NCI-H748 treated with DMSO at 0.1 percent for 48 hours (cell line): ENCODE data around the gene OCRL.

Experiments used
- DNase-seq: peaks from one replicate; lab custom pipeline; 2025; lab: John Stamatoyannopoulos, UW

OCRL gene

DNA sequence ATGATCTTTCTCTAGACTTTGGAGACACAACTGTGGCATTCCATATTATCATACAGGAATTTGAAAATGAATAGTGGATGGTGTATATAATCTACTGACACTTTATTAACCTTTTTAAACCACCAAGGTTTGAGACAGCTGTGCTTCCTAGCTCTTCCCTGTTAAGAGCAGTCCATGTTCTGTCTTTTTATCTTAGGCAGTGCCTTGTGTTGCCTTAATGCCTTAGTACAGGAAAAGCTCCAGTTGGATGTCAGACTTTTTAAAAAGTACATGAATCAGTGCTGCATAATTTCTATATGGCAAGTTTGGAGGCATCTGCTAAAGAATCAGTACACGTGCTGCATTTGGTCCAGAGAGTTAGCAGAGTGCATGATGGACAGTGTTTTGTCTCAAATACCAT is 45.1 kb downstream of the OCRL start:
- DNase-seq, result no peak

DNA sequence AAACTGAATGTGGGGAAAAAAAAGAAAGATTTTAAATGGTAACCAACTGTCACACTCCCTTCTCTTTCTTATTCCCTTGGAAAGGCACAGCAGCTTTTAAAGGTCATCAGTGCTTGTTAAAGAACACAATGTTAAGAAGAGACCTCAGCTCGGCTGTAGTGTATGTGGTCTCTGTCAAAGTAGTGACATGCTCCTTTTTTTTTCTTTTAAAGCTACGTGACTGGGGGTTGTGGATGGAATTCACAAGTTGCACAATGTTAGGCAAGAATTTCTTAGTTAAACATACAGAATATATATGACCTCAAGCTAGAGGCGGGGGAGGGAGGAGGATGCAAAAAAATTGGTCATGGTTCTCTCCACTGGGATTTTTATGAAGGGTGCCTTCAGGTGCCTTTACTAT is 45.6 kb downstream of the OCRL start:
- DNase-seq, result no peak

DNA sequence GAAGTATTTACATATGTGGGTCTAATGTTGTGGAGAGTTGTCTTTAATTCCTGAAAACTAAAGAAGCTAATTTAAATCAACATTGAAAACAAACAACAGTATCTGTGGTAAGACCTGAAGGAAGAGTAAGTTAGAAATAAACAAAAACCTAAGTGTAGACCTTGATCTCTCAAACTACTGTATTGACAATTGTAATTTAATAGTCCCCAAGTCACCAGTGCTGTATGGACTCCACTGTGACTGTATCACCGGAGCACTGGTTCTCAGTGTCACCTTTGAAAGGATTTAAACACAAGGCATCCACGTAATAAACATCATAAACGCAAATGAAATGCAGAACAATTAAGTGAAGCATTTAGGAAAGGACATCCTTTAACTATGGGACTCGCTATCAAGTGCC is 46.4 kb downstream of the OCRL start:
- no peak for DNase-seq

- DNase-seq, result no peak
These were observed 50.5 kb downstream of the OCRL start for GRCh38 chrX:129590596-129590995.

GRCh38 chrX:129593137-129593536 is 53.1 kb downstream of the OCRL start:
- DNase-seq, result no peak

DNA sequence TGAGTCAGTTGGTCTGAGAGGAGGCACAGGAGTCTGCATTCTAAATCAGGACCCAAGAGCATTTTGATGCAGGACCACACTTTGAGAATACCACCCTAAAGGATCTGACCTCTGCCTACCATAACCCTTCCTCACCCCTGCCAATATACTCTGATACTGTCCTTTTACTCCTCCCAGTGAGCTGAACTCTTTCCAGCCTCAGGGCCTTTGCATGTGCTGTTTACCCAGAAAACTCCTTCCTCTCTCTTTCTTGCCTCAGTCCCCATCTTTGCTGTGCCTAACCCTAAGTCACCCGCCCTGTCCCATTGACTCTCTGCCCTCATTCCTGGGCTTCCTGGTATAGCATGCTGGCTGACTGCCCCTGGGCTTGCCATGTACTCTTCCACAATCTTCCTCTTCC is 54.7 kb downstream of the OCRL start:
- DNase-seq, result no peak

- no peak for DNase-seq
These were observed 56.0 kb downstream of the OCRL start for GRCh38 chrX:129596077-129596476.

- no peak for DNase-seq
These were observed 57.8 kb downstream of the OCRL start for GRCh38 chrX:129597905-129598304.

DNA sequence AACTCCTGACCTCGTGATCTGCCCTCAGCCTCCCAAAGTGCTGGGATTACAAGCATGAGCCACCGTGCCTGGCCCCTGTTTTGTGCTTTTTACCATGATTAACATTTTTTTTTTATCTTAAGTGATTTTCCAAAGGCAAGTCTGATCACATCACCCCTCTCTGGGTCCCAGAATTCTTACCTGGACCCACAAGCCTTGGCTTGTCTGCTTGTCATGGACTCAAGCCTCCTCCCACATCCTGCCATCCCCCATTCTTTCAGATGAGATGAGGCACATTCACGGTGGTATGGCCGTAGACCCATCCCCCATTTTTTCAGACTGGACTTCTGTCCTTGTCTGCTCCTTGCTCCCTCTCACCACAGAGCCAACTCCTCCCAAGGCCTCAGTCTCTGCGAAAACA is 59.4 kb downstream of the OCRL start:
- no peak for DNase-seq

GRCh38 chrX:129599996-129600395 is 59.9 kb downstream of the OCRL start:
- DNase-seq, result no peak

- DNase-seq, result no peak
These were observed 60.9 kb downstream of the OCRL start for GRCh38 chrX:129600981-129601424.

GRCh38 chrX:129606918-129607317 is 66.9 kb downstream of the OCRL start:
- peak; percentile 39 for DNase-seq

GRCh38 chrX:129608496-129608895 is 68.4 kb downstream of the OCRL start:
- DNase-seq, result no peak

- no peak for DNase-seq
These were observed 69.3 kb downstream of the OCRL start for GRCh38 chrX:129609395-129609794.

DNA sequence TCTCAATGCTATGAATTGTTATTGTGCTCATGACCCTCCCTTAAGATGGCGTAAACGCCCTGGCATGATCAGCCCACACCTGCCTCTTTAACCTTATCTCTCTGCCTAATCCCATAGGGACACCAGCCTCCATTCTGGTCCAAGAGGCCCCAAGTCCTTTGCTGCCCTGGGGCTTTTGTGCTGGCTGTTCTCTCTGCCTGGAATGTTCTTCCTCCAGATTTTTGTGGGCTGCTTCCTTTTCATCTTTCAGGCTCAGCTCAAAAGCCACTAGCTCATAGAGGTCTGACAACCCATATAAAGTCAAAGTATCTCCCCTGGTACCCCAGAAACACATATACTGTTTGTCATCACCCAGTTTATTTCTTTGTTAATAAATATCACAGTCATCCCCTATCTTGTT is 72.3 kb downstream of the OCRL start:
- no peak for DNase-seq

DNA sequence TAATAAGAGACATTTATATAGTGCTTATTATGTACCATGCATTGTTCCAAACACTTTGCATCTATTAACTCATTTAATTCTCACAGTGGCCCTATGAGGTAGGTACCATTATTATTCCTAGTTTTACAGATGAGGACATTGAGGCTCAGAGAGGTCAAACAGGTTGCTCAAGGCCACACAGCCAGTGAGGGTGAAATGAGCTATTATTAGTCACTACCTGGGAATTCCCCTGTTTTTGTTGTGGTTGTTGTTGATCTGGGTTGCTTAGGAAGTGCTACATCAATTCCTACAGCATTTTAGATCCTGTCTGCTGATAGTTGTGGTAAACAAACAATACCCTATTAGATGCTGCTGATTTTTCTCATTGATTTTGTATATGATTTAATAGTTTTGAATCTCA is 73.5 kb downstream of the OCRL start:
- no peak for DNase-seq

DNA sequence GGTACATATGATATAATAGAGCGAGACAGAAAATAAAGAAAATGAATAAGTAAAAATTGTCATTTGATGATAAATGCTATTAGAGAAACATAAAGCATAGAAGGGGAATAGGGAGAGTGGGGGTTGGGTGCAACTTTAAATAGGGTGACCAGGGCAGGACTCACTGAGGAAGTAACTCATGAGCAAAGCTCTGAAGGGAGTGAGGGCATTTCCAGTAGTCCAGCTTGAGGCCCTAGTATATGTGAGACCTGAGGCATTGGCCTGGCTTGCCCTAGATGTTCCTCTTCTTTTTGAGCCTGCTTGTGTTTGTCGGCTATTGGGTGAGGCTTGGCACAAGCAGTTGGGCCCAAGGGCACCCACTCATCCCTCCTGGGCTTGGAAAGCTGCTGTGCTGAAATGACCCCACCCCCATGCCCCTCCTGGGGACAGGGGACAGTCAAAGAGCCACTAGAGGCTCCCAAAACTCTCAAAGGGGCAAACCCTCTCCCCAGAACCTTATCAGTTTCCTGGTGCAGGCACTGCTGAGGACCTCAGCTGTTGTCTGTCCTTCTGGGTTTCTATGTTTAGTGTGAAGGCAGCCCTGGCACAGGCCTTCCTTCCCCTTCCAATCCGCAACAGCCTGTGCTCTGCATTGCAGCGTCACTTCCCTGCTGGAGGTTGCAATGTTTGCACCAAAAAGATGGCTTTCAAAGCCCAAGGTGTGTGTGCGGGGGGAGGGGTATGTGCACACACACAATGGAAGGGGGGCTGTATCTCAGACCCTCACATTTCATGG is 74.6 kb downstream of the OCRL start:
- DNase-seq, result no peak

GRCh38 chrX:129617420-129617819 is 77.4 kb downstream of the OCRL start:
- DNase-seq, result no peak

DNA sequence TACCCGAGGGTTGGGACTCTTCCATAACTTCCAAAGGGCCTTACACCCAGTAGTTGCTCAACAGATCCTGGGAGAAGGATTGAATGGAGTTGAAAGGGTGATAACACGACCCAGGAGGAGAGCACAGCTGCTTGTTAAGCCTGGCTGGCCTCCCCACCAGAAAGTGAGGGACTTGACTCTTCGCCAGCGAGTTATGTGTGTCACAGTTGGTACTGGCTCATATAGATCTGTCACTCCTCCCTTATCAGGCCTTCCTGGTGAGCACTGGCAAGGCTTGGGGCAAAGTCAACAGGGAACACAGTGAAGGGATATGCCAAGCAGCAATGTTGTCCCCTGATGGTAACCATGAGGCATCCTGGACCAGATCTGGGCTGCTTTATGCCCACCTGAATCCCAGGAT is 78.9 kb downstream of the OCRL start:
- no peak for DNase-seq

- no peak for DNase-seq
These were observed 82.8 kb downstream of the OCRL start for GRCh38 chrX:129622757-129623301.

DNA sequence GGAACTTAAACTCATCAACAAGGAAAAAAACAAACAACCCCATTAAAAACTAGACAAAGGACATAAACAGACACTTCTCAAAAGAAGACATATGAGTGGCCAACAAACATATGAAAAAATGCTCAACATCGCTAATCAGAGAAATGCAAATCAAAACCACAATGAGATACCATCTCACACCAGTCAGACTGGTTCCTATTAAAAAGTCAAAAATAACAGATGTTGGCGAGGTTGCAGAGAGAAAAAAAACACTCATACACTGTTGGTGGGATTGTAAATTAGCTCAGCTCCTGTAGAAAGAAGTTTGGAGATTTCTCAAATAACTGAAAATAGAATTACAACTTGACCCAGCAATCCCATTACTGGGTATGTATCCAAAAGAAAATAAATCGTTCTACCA is 86.0 kb downstream of the OCRL start:
- DNase-seq, result no peak

DNA sequence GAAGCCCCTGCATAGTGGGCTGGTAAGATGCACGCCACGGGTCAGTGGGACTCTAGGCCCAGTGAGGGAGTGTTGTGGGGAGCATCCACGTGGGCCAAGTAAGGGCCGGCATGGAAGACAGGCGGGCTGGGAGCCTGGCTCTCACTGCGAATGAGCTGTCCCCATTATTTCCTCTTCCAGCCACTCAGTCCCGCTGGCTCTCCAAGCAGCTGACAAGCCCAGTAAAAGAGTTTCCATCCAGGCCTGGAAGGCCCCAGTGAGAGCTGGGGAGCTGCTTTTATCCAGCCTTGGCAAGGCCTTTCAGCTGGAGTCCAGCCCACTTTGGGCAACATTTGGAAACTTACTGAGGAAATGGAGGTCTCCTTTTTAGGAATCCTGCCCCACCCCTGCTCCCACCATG is 89.8 kb downstream of the OCRL start:
- DNase-seq, result no peak

DNA sequence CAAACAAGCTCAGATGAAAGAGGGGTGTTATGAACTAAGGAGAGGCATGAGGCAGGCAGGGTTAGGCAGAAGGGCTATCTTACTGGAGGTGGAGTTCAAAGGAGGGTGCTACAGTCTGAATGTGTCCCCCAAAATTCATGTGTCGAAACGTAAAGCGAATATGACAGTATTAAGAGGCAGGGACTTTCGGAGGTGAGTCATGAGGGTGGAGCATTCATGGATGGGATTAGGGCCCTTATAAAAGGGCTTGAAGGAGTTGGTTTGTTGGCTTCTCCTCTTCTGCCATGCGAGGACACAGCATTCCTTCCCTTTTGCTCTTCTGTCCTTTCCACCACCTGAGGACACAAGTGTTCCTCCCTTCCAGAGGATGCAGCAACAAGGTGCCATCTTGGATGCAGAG is 91.8 kb downstream of the OCRL start:
- no peak for DNase-seq

DNA sequence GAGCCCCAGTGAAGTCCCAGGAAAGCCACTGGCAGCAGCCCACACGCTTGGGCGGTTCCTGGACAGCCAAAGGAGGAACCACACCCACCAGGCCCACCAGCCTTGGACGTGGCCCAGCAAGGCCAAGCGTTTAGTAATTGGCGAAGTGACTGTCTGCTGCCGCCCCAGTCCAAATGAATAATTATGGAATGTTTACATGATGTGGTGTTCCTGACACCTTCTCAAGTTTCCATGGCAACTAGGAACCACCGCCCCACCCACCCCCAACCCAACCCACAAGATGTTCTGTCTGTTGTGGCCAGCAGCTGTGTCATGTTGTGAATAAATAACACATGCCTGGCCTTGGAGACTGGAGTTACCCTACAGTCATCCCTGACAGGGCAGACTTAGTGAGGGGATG is 92.4 kb downstream of the OCRL start:
- DNase-seq, result no peak
